HG03045 (cell line): ENCODE results near the gene ARRDC1.
"Not testable (repeated sequence)": the region's sequence is repeated elsewhere in the genome, so short reads cannot be mapped to it uniquely, and the experiment has no call there.

ENCODE experiments used
- ATAC-seq: cut with Tn5 transposase; IDR thresholded peaks from one replicate; pipeline ENCODE4 v1.9.1; 2021; ENCODE audit warnings: mild to moderate bottlenecking, moderate library complexity; ENCODE audit not compliant: unreplicated experiment

The ARRDC1 gene

GRCh38 chr9:137583347-137583746 lies 22.1 kb upstream of the ARRDC1 start:
- ATAC-seq = no peak

DNA sequence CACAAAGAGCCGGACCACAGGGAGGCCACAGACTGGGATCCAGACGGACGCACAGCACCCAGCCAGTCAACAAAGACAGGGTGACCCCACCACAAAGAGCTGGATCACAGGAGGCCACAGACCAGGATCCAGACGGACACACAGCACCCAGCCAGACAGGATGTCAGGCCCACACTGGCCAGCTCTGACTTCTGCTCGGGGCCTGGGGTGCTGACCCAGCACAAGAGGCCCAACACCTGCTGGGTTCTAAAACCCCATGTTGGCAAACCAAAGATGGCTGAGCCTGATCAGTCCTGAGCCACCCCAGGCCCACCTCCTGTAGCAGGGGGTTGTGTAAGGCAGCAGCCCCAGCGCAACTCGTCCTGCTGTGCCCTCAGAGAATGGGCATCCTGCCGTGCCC lies 21.5 kb upstream of the ARRDC1 start:
- ATAC-seq = no peak

- no peak for ATAC-seq
Measured at GRCh38 chr9:137586854-137587253, 18.6 kb upstream of the ARRDC1 start.

- ATAC-seq = no peak
Measured at GRCh38 chr9:137588311-137588710, 17.2 kb upstream of the ARRDC1 start.

- no peak for ATAC-seq
Measured at GRCh38 chr9:137588891-137589290, 16.6 kb upstream of the ARRDC1 start.

- ATAC-seq = peak; percentile 10
Measured at GRCh38 chr9:137589441-137590122, 15.9 kb upstream of the ARRDC1 start.

- no peak for ATAC-seq
Measured at GRCh38 chr9:137590123-137590468, 15.4 kb upstream of the ARRDC1 start.

- peak; percentile 80 for ATAC-seq
Measured at GRCh38 chr9:137590469-137591383, 14.8 kb upstream of the ARRDC1 start, which contains the start of gene ZMYND19. Gene ZMYND19, minus strand, starts transcription at chr9:137590512. Its CDS starts 249 bp downstream, at chr9:137590263.

- ATAC-seq = no peak
Measured at GRCh38 chr9:137592767-137593166, 12.7 kb upstream of the ARRDC1 start.

DNA sequence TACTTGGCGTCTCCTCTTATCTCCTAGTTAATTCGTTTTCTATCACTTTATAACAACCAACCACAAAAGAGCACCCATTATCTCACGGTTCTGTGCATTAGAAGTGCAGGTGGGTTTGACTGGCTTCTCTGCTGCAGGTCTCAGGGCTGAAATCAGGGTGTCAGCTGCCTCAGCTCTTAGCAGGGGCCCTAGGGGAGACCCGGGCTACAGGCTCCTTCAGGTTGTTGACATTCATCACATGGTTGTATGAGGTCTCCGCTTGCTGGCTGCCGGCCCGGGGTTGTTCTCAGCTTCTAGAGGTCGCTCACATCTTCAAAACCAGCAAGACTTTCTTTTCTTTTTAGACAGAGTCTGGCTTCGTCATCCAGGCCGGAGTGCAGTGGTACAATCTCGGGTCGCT lies 12.3 kb upstream of the ARRDC1 start:
- ATAC-seq = no peak

DNA sequence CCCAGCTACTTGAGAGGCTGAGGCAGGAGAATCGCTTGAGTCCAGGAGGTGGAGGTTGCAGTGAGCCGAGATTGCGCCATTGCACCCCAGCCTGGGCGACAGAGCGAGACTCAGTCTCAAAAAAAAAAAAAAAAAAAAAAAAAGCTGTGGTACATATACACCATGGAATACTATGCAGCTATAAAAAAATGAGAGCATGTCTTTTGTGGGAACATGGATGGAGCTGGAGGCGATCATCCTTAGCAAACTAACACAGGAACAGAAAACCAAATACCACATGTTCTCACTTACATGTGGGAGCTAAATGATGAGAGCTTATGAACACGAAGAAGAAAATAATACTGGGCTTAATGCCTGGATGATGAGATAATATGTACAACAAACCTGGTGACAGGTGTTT lies 8.9 kb upstream of the ARRDC1 start:
- ATAC-seq = not testable (repeated sequence)

DNA sequence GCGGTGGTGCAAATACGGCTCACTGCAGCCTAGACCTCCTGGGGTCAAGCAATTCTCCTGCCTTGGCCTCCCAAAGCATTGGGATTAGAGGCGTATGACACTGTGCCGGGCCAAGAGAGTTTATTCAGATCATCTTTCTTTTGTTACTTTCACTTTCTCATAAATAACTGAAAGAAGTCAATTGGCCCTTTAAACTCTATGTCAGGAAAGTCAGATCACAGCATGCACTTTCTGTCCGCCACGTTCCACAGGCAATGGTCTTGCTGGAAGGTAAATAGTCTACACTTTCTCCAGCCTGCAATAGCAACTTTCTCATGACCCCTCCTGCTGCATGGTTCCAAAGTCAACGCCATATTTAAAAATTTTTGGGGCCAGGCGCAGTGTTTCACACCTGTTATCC lies 6.5 kb upstream of the ARRDC1 start:
- ATAC-seq = no peak

DNA sequence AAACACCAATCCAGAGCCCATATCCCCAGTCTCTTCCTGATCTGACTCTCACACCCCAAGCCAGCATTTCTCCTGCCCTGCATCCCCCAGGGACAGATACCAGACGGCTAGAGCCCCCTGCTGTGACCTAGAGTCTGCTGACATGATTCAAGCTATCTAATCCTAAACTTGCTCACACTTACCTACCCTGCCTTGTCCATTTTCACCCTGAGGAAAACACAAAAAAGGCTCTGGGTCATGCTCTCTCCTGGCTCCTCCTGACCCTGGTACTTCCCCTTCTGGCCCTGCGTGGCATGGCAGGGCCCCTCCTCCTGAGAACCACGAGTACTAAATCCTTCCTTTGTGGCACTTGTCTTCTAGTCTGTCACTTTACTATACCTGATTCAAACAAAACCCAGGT lies 2.8 kb upstream of the ARRDC1 start:
- no peak for ATAC-seq

DNA sequence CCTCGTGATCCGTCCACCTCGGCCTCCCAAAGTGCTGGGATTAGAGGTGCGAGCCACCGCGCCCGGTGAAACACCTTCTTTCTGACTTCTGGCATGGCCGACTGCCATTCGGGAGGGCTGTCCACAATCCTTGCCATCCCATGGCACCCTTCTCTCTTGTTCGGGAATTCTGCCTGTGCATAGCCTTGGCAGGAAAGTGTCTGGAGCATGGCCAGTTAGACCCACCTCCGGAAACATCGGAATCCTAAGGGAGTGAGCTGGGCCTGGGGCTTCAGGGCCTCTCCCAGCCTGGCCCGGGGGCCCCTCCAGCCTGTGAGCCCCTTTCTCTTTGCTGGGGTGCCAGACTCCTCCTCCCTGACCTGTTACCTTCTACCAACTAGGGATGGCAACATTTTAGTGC lies 1.6 kb upstream of the ARRDC1 start:
- no peak for ATAC-seq

DNA sequence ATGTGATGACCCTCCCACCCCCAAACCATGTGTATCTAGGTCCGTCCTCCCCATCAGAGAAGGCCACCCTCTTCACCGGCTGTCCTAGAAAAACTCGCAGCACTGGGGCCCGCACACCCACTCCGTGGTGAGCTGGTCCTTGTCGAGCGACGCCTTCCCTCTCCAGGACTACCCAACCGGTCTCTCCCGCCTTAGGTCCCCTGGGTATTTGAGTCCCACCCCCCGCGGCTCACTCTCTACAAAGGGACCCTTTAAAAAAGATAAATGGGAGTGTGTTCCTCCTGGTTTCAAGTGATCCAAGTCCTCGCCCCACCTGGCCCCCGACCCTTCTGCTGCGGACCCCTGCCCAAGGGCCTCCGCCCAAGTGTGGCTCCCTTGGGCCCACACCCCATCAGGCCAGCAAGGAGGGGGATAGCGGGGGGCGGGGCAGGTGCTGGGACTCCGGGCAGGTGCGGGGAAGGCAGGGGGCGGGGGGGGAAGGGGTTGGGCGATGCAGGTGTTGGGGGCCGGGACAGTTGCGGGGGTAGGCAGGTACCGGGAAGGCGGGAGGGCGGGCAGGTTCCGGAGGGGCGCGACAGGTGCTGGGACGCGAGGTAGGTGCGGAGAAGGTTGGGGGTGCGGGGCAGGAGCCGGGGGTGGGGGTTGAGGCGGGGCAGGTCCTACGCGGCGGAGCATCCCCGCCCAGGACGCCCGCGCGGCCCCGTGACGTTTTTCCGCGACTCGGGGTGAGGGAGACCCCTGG lies 970 bp upstream of the ARRDC1 start:
- no peak for ATAC-seq

DNA sequence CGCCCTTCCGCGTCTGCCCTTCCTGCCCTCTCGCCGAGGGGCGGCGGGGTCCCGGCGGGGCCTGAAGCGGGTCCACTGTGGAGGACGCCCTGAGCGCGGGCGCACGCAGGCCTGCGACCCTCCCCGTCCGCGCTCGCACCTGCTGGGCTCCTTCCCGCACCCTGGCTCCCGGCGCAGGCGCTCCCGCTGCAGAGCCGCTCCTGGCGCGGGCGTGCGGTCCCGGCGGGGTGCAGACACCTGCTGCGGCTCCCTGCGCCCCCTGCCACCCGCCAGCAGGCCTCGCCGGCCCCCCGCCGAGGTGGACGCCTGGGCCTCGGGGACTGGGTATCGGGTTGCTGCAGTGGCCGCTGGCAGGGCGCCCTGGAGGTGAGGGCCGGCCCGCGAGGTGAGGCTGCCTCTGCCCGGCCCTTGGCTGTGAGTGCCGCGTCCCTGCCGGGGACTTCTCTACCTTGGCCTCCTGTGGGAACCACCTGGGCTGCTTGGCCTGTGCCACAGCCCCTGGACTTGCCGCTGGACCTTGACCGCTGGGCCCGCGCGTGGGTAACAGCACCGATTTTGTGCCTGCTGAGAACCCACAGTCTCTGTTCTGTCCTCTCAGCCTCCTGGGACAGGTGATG lies 627 bp downstream of the ARRDC1 start:
- peak; percentile 3 for ATAC-seq

DNA sequence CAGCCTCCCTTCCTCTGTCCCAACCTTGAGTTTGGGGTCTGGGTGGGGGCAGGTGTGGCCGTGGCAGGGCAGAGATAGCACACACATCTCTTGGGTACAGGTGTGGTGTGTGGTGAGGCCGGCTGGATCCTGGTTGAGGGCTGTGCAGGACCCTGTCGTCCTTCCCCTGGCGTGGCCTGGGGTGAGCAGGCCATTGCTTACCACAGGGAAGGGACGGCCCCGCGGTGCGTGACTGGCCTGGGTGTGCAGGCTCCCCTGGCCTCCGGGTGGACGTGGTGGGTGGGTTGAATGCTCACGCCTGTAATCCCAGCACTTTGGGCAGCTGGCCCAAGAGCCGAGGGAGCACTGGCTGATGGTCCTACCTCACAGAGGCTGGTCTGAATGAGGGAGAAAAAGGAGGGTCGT lies 1.2 kb downstream of the ARRDC1 start:
- no peak for ATAC-seq

DNA sequence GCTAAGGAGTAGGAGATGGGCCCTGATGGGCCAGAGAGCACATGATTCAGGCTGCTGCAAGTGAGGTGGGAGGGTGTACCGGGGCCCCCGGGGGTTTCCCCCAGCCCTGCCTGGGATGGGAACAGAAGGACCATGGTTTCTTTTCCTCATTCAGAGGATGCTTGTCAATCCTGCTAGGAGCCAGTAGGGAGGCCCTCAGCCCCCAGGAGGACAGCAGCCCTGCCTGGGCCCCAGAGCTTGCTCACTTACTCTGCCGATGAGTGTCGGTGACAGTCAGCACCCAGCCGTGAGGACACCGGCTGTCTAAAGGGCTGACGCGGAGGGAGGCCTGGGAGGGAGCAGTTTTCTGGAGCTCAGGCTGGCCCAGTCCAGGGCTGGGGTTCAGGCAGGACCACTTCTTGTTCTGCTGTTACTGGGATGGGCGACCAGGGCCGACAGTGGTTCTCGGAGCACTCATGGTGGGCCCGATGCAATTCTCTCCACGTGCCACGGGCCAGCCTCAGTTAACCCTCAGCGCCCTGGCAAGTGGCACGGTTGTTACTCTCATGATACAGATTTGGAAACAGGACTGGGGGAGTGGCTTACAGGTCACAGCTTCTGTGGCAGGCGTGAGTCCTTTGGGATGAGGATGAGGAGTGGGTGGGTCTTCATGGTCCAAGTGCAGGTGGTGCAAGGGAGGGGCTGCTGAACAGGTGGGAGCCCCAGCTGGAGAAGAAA lies 1.8 kb downstream of the ARRDC1 start:
- no peak for ATAC-seq

GRCh38 chr9:137610944-137611343 lies 5.5 kb downstream of the ARRDC1 start:
- ATAC-seq = no peak
